HG02943 (cell line): ENCODE data around the gene AGMO.
"Not testable (repeated sequence)": the region's sequence is repeated elsewhere in the genome, so short reads cannot be mapped to it uniquely, and the experiment has no call there.

ENCODE experiments used
- ATAC-seq: cut with Tn5 transposase; IDR thresholded peaks from one replicate; pipeline ENCODE4 v1.9.1; 2021; ENCODE audit warnings: mild to moderate bottlenecking, low read depth, moderate library complexity; ENCODE audit not compliant: unreplicated experiment

The AGMO gene

DNA sequence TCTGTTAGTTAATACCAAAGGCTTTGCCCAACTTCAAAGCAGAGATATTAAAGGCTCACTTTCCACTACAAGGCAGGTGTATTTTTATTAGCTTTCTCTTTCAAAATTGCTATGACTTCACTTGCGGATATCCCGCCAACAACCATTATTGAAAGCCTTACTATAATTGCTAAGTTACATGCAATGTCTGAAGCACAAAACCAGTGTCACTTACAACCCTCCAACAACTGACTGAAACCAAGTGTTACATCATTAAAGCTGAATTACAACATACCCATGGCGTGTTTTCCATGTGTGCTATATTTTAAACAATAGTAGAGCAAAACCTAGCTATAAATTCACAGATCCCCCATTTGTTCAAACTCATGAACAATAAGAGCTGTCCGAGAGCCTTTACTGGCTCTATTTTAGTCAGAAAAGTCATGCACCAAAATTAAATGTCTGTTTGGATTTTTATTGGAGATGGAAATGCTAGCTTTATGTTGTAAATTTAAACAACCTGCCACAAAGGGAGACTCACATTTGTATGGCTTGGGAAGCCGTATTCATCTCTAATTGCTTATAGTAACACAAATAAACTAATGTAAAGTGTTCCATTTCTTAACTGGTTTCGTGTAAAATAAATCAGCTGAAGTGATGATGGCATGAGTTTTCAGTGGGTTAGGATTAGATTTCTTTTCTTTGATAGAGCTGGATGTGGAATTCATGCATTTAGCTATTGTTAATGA lies 227.1 kb downstream of the AGMO start:
- ATAC-seq: no peak

DNA sequence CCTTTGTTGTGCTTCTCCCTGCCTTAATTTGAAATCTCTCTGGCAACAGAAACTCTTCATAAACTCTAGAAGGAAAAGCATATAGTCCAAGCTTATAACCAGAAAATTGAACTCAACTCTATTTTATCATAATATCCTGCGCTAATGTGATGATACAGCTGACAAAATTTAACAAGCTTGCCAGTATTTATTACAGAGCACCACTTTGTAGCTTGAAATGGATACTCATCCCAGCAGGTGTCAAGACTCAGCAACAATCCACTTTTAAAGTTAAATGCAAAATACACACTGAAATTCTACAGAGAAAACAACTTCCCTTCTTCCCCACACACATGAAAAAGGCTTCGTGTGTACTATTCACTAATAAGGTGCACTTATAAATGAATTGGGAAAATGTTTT lies 228.9 kb downstream of the AGMO start:
- no peak for ATAC-seq

DNA sequence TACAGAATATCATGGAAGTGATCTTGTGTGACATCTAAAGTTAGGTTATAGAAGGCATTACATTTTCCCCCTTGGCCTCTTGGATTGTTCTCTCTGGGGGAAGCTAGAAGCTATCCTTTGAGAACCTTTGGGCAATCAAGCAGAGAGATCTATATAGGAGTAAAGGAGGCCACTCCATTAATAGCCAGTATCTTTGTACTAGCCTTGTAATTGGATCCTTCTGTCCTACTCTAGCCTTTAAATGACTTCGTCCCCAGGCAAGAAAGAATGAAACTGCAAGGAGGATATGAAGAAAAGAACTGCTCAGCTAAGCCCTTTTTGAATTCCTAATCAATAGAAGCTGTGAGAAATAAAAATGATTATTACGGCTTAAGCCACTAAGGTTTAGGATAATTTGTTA lies 230.9 kb downstream of the AGMO start:
- ATAC-seq: no peak

DNA sequence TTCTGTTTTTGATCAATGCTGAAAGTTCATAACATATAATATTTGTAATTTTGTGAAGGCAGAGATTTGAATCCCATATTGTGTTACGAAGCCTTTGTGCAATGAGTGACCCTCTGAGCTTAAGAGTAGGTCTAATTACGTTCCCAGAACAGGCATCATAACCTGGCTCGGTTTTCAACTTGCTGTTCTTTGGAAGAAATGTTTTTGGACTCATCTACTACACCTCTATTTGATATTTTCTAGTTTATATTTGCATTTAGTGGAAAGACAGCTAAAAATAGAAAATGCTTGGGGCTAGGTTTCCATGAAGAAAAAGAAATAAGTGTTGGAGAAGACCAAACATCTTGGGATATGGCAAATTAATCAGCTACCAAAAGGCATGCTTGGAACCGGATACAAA lies 234.8 kb downstream of the AGMO start:
- no peak for ATAC-seq

DNA sequence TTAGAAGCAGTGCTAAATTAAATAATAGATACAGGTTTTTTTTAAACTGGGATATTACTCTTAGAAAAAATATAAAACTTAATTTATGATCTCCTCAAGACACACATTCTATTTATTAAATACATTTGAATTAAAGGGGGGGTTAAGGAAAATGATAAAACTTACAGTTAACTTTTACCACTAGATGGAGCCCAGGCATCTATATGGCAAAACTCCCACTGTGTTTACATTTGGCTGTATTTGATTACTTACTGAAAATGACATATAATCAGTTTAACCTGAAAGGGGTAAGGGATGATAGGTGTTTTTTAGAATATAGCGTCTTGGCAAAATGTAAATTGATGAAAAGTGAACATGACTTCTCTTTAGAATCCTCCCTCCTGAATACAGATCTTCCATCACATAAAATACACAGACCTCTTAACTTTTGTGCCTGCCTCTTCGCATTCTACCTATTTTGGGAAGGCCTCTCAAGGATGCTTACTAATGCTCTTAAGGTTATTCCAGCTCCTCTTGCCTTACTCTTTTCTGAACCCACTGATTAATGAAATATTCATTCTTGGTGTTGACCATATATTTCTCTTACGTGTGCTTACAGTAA lies 235.7 kb downstream of the AGMO start:
- ATAC-seq: no peak

DNA sequence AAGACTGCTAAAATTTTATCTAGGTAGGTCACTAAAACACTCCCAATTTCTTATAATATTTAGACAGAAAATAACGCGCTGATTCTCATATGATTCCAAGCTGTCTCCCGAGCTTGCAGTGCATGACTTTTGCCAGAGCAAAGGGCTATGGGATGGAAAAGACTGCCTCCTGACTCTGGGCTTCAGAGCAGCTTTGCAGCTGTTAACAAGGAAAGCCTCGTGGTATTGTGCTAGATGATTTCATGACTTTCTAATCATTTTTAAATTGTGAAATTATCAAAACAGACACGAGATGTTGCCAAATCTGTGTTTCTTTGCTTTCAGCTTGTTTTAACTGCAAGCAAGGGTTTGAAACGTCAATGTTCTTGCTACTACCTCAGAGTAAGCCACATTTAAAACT lies 238.3 kb downstream of the AGMO start:
- ATAC-seq: no peak

DNA sequence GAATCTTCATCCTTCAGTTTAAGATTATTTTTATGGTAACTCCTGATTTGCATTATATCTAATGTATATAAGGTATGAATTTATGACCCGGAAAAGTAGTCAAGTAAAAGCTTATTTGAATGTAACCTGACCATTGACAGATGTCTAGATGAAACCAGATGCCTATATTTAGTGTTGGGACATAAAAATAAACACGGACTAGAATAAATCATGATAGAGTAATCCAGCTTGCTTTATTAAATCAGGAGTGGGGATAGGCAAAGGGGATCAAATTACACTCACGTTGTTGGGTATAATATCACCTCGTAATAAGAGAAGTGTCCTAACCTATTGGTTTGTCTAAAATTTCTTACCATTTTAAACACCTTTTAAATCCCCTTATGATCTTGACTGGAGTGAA lies 244.6 kb downstream of the AGMO start:
- no peak for ATAC-seq

DNA sequence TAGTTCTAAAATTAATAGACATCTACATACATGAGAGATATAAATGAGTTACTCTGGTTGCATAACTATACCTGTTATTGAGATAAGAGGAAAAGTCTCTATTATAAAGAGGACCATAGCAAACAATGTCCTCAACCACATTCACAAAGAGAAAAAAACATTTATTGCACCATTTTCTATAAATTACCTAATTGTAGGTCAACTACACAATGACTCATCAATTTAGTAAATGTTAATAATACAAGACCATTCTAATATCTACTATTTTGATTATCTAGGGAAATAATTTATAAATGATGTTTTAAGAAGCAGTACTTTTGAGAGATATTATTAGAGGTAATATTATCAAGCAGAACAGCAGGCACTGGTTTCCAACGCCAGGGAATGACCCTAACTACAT lies 246.1 kb downstream of the AGMO start:
- no peak for ATAC-seq

DNA sequence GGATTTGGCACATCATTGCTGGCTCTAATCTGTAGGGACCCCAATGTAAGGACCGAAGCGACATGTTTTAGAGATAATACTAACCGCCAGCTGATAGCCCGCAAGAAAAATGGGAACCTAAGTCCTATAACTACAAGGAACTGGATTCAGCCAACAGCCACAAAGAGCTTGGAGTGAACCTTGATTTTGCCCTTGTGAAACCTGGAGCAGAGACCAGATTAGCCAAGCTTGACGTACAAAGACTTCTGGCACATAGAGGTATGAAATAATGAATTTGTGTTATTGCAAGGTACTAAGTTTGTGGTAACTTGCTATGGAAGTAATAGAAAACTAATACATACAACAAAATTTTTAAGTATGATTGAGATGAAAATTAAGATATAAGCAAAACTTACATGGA lies 246.9 kb downstream of the AGMO start:
- ATAC-seq: no peak

DNA sequence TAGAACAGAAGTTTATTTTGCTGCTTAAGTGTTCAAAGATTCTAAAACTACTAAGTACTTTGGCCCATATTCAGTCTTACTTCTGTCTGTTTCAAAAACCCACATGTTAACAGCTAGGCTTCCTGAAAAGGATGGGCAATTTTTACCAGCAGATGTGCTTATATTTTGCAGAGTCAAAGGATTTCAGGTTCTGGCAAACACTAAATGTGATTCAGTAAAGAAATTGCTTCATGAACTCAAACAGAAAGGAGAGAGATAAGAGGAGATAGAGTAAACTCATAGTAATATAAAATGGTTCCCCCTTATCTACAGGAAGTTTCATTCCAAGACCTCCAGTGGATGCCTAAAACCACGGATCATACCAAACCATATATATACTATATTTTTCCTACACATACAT lies 248.5 kb downstream of the AGMO start:
- no peak for ATAC-seq

DNA sequence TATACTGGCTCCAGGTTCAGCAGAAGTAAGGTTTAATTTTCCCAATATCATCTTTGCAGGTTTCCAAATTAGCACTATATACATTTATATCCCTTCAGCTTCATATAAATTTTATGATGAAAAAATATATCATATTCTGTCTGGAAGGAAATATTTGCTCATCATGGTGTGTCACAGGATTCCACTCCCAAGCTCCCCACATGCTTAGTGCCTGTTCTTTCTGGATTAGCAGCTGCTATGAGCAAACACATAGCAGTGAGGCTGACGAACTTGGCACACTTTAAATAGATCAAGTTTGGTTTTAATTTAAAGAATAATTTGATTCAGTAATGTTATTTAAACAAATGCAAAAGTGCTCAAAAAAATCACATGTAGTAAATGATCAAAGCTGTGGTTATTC lies 251.9 kb downstream of the AGMO start:
- ATAC-seq: no peak

DNA sequence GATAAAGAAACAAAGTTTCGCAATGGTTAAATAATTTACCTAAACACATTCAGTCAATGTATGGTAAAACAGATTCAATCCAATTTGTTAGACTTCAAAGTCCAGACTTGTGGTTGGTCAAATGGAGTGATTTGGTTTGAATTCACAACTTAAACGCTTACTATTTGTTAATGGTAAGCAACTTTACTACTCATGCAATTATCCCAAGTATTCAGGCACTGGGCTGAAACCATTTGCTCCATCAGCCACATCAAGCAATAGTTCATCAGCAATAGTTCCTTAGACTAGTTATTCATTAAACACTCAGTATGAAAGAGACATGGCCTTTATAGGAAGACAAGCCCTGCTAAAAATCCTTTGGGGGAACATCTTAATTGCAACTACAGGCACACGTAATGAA lies 253.0 kb downstream of the AGMO start:
- ATAC-seq: no peak

DNA sequence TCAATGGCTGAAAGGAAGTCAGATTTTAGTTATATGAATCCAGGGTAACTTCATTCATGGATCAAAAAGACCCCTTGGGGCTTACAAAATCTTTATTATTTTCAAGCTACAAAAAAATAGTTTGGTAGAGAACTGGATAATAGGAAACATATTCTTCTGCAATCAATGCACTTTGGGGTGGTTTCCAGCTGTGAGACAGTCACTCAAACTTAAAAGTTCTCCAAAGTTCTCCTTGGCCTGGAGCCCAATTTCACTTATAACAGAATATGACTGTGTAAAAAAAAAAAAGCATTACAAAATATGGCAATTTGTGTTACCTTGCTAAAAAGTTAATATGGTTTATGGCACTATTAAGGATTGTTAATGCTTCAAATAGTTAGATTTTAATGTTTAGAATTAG lies 255.5 kb downstream of the AGMO start:
- no peak for ATAC-seq

DNA sequence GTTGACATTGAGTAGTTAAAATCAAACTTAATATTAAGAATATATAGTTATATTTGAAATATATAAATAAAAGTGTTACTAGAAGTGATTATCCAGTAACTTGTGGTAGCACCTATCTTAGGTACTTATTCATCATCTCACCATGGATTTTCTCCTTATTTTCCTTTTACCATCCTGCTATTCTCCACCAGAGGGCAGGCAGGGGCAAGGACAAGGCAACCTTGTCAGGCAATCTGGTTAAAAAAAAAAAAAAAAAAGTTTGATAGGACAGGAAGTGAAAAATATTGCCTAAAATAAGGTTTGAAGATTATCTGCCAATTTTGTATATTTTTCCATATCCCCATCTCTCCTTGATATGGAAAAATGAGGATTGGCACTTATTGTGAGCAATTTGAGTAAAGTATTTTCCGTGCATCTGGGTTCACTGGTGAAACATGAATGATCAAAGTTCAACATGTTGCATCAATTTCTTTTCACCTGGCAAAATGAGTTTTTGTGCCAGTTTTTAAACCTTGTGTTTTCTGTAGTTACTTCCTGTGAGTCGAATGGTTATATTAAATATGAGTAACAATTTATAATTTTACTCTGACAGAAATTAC lies 256.7 kb downstream of the AGMO start:
- no peak for ATAC-seq

DNA sequence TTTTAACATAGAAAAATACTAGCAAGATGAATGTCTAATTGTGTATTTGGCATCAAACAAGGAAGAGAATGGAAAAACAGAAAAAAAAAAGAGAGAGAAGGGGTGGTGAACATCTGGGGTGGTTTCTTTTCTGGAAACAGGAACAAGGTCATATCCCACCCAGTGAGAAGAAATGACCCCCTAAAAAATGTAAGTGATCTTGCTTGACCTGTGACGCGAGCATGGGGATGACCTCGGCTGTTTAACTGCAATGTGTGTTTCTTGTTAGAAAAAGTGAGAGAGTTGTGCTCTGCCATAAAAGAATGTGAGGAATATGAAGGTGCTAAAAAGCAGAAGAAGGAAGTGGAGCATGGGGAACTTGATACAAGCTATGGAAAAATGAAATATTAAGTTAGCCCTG lies 258.5 kb downstream of the AGMO start:
- ATAC-seq: no peak

DNA sequence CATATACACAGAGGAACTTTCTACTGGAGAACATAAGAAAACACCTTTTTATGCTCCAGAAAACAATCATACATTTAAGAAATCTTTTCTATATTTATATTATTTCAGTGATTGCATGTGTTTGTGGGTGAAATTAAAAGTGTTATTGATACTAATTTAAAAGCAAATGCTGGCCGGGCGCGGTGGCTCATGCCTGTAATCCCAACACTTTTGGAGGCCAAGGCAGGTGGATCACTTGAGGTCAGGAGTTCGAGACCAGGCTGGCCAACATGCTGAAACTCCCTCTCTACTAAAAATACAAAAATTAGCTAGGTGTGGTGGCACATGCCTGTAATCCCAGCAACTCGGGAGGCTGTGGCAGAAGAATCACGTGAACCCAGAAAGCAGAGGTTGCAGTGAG lies 260.8 kb downstream of the AGMO start:
- not testable (repeated sequence) for ATAC-seq

DNA sequence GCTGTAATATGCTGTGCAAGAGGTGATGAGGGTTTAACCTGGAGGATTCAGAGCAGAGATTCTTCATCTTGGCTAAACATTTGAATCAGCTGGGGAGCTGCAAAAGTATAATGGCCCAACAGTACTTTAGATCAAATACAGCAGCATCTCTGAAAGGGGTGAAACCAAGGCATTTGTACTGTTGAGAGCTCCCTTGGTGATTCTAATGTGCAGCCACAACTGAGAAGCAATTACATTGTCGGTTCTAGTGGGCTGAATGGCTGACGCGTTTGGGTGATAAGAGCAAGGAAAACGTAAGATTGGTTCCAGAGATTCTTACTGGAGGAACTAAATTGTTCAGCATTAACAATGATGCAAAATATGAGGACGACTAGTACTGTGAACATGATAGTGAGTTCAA lies 269.7 kb downstream of the AGMO start:
- ATAC-seq: no peak

DNA sequence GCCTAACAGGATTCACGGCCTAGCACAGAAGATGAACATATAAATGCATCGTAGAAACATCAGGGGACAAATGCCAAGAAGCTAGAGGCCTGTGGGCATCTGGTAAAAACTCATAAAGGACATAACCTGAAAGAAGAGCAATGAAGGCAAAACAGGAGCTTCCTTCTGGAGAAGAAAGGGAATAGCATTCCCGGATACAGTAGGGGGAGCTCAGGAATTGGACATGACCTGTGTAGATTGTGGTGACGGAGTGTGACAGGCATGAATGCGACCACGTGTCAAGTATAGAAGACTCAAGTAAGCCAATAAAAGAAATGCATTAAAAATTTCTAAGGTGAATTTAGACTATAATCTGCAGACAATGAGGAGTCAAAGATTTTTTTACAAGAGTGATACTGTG lies 270.1 kb downstream of the AGMO start:
- ATAC-seq: no peak

DNA sequence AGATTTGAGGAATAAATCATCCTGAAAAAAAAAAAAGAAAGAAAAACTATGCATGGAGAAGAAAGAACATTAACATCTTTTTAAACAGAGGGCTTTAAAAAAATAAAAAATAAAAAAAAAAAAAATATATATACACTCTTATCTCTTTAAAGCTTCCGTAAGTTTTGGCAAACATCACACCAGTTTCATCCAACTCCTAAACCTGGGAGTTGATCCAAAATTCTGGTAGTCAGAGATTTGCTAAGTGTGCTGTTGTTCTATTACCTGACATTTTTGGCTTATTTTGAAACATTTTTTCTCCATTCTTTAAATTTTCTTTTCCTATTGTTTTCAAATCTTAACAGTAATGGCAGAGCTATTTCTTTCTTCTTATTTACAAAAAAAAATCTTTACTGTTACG lies 273.1 kb downstream of the AGMO start:
- no peak for ATAC-seq

DNA sequence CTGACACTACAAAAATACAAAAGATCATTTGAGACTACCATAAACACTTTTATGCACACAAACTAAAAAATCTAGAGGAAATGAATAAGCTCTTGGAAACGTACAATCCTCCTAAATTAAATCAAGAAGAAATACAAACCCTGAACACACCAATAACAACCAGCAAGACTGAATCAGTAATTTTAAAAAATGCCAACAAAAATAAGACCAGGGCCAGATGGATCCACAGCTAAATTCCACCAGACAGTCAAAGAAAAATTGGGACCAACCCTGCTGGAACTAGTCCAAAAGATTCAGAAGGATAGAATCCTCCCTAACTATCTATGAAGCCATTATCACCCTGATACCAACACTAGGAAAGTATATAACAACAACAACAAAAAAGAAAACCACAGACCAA lies 277.4 kb downstream of the AGMO start:
- no peak for ATAC-seq

DNA sequence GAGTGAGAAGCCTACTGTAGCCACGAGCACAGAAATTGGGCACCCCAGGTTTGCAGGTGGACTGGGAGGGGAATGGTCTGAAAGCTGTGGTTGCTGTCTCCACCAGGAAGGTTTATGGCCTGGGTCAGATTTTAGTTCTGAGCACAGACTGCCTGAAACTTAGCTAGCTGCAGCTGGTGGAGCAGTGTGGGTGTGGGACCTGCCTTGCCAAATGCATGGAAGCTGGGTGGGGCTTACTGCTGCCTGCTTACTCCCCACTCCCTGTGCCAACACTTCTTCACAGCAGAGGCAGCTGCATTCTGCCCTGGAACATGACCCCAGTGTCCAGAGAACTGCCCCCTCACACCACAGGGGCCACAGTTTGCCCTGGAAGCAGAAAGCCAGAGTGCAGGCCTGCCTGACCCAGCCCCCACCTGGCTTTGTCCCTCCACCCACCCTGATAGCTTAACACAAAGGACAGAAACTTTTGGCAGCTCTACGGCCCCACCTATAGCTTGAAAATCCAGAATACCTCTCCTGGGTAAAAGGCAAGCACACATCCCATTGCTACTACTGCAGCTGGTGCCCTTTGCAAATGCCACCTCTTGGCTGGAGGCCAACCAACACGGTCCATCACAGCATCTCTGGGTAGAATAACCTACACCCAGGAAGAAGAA lies 281.6 kb downstream of the AGMO start:
- ATAC-seq: no peak

DNA sequence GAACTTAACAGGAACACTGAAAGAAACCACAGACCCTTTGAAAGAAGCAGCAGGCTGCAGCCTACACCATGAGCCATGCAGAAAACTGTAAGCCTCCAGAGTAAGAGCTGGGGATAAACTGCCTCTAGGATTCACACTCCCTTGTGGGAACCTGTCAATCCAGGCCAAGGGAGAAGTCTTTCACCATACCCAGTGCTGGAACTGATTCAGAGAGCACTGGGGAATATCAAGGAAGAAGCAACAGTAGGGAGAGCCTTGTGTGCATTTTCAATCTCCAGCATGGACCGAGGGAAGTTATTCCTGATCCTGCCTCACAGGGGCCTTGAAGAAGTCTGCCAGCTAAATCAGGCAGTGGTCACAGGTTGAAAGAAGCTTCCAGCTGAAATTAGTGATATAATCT lies 282.2 kb downstream of the AGMO start:
- ATAC-seq: no peak
